Endothelial cell (in vitro differentiated cells): ENCODE data around the gene HAUS8. TPM values are rescaled to one million over a fixed set of nuclear protein-coding genes. Genes with fewer than 3 reads are reported as not detected.

Source experiments
- DNase-seq: peaks from one replicate; pipeline ENCODE4 v3.0.0; 2021; ENCODE audit warnings: low spot score
- H3K27ac Mint-ChIP-seq: one replicate; pipeline ENCODE4 v1.8.0; 2021; ENCODE audit warnings: mixed read lengths, inconsistent platforms; ENCODE audit not compliant: unreplicated experiment
- H3K27me3 Mint-ChIP-seq: one replicate; pipeline ENCODE4 v1.8.0; 2021; ENCODE audit warnings: mild to moderate bottlenecking, moderate library complexity, mixed read lengths, inconsistent platforms; ENCODE audit not compliant: unreplicated experiment
- H3K36me3 Mint-ChIP-seq: one replicate; pipeline ENCODE4 v1.8.0; 2021; ENCODE audit warnings: mild to moderate bottlenecking, low read depth, mixed read lengths, inconsistent platforms; ENCODE audit not compliant: unreplicated experiment
- H3K4me1 Mint-ChIP-seq: one replicate; pipeline ENCODE4 v1.8.0; 2021; ENCODE audit warnings: mild to moderate bottlenecking, mixed read lengths, inconsistent platforms; ENCODE audit not compliant: unreplicated experiment
- H3K4me3 Mint-ChIP-seq: one replicate; pipeline ENCODE4 v1.8.0; 2021; ENCODE audit warnings: mild to moderate bottlenecking, mixed read lengths, inconsistent platforms; ENCODE audit not compliant: unreplicated experiment
- H3K9me3 Mint-ChIP-seq: one replicate; pipeline ENCODE4 v1.8.0; 2021; ENCODE audit warnings: mixed read lengths, inconsistent platforms; ENCODE audit not compliant: unreplicated experiment
- CTCF ChIP-seq: fragments of 200-600 bp; sonication (generic); IDR thresholded peaks from one replicate; pipeline ENCODE4 v1.5.0; 2021; ENCODE audit warnings: antibody characterized with exemption; ENCODE audit not compliant: unreplicated experiment
- total RNA-seq: library from RNA; stranded (reverse); fragmentation: NEBNext Ultra II Directional; extraction: Animal tissue kit (Norgen Biotek cat#: 25700); gene quantifications from one replicate; pipeline ENCODE4 v1.2.1, GENCODE V29; 2021; ENCODE audit not compliant: unreplicated experiment

The HAUS8 gene
- total RNA-seq, 1 donor from 2014 or later = 6.9 TPM

GRCh38 chr19:17079710-17080439, 4.6 kb upstream of the HAUS8 start:
- Mint-ChIP-seq H3K27ac (no peak overlapping the region), H3K36me3 (peaks cover 4% of the 10 kb centered on the region), H3K9me3 (no peaks in the 10 kb centered on the region), H3K4me1 (peaks cover 17% of the 10 kb centered on the region), H3K4me3 (no peak overlapping the region), H3K27me3 (no peaks in the 10 kb centered on the region)
- TF ChIP-seq CTCF = no peak
- no peak for DNase-seq

DNA sequence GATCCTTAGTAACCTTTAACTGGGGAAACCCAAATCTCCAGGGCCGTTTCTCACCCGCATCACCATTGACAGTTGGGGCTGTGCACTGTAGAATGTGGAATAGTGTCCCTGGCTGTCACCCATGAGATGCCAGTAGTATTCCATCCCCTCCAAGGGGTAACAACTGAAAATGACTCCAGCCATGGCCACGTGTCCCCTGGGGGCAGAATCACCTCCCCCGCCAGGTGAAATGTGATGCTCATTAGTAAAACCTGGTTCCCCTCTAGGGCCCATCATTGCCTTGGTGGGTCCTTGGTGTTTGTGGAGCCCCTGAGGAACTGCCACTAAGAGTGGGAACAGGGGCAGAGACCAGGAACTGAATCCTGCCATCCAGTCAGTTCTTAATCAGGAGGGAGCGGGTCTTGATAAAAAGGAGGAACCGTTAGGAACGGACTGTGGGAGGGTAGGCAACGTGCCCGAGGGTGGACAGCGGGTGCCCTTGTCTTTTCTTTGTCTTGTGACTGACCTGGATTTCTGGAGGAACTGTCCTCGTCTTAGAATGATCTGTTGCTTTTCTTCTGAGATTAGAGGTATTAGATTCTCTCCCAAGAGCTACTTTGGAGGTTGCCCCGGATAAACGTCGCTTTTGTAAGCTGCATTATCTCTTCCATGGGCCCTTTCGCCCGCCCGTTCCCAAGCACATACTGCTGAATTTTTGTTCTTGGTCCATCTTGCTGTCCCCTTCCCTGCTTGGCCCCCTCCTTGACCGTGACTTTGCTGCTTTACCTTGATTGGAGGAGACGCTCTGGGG, 3.9 kb upstream of the HAUS8 start:
- Mint-ChIP-seq H3K27me3 (no peaks in the 10 kb centered on the region), H3K36me3 (peaks cover 4% of the 10 kb centered on the region), H3K4me1 (peaks cover 23% of the 10 kb centered on the region), H3K9me3 (no peaks in the 10 kb centered on the region), H3K27ac (no peak overlapping the region), H3K4me3 (no peak overlapping the region)
- no peak for TF ChIP-seq CTCF
- DNase-seq = no peak

GRCh38 chr19:17078036-17078919, 3.0 kb upstream of the HAUS8 start:
- H3K4me1 Mint-ChIP-seq = peaks cover 26% of the 10 kb centered on the region
- no peak for TF ChIP-seq CTCF
- H3K27ac Mint-ChIP-seq = no peak overlapping the region
- DNase-seq = no peak
- H3K4me3 Mint-ChIP-seq = no peak overlapping the region
- no peaks in the 10 kb centered on the region for H3K9me3 Mint-ChIP-seq
- no peaks in the 10 kb centered on the region for H3K27me3 Mint-ChIP-seq
- peaks cover 4% of the 10 kb centered on the region for H3K36me3 Mint-ChIP-seq

GRCh38 chr19:17077447-17078028, 2.3 kb upstream of the HAUS8 start:
- H3K4me1 Mint-ChIP-seq = peaks cover 26% of the 10 kb centered on the region
- no peak for TF ChIP-seq CTCF
- peaks cover 2% of the 10 kb centered on the region for H3K27me3 Mint-ChIP-seq
- peaks cover 4% of the 10 kb centered on the region for H3K36me3 Mint-ChIP-seq
- H3K9me3 Mint-ChIP-seq = no peaks in the 10 kb centered on the region
- DNase-seq = no peak
- H3K27ac Mint-ChIP-seq = peak overlapping the region; percentile 48
- H3K4me3 Mint-ChIP-seq = peak overlapping the region; percentile 89
